ENCODE measurements around the gene CELF2. TPM values are rescaled to one million over a fixed set of nuclear protein-coding genes. Genes with fewer than 3 reads are reported as not detected.

Gene CELF2
- total and polyA plus RNA-seq, 2 of the 4 experiments (the other 2 are of a cell fraction) = 3.5 to 6.6 TPM

DNA sequence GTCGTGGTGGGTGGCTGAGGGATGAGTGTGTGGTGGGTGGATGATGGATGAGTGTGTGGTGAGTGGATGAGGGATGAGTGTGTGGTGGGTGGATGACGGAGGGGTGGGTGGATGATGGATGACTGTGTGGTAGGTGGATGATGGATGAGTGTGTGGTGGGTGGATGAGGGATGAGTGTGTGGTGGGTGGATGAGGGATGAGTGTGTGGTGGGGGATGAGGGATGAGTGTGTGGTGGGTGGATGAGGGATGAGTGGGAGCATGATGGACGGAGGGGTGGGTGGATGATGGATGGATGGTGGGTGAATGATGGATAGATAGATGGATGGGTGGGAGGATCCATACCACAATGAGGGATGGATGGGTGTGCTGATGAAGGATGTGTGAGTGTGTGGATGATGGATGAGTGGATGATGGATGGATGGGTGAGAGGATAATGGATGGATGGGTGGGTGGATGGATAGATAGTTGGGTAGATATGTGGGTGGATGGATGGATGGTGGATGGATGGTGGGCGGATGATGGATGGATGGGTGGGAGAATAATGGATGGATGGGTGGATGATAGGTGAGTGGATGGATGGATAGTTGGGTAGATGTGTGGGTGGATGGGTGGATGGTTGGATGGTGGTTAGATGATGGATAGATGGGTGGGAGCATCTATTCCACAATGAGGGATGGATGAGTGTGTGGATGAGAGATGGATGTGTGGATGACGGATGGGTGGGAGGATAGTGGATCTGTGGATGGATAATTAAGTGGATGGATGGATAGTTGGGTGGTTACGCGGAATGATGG lies 266.8 kb downstream of the CELF2 start:
- no peak overlapping the region for H3K4me3 ChIP-seq (ENCODE audit: insufficient read depth, low read depth, low read length)
- H3K79me1 ChIP-seq (ENCODE audit: low read depth in 1 of 2, low read length in 2 of 2) = no peaks in the 10 kb centered on the region
- H3K23ac ChIP-seq (ENCODE audit: low read depth, low read length) = no peak overlapping the region
- TF ChIP-seq, protein P1, sequence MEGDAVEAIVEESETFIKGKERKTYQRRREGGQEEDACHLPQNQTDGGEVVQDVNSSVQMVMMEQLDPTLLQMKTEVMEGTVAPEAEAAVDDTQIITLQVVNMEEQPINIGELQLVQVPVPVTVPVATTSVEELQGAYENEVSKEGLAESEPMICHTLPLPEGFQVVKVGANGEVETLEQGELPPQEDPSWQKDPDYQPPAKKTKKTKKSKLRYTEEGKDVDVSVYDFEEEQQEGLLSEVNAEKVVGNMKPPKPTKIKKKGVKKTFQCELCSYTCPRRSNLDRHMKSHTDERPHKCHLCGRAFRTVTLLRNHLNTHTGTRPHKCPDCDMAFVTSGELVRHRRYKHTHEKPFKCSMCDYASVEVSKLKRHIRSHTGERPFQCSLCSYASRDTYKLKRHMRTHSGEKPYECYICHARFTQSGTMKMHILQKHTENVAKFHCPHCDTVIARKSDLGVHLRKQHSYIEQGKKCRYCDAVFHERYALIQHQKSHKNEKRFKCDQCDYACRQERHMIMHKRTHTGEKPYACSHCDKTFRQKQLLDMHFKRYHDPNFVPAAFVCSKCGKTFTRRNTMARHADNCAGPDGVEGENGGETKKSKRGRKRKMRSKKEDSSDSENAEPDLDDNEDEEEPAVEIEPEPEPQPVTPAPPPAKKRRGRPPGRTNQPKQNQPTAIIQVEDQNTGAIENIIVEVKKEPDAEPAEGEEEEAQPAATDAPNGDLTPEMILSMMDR (conservative IDR thresholded peaks at IDR 0.05; ENCODE audit: low read depth, low read length) = no peak
- TF ChIP-seq RCOR1 (IDR thresholded peaks at IDR 0.05; ENCODE audit: insufficient replicate concordance, low read length) (no peak), MXI1 (IDR thresholded peaks at IDR 0.05; ENCODE audit: borderline replicate concordance, low read depth, low read length) (no peak), RAD21 (IDR thresholded peaks at IDR 0.05; ENCODE audit: low read length) (no peak), POLR2A (IDR thresholded peaks at IDR 0.05; ENCODE audit: low read depth, low read length) (no peak)
- TF ChIP-seq, protein P2, sequence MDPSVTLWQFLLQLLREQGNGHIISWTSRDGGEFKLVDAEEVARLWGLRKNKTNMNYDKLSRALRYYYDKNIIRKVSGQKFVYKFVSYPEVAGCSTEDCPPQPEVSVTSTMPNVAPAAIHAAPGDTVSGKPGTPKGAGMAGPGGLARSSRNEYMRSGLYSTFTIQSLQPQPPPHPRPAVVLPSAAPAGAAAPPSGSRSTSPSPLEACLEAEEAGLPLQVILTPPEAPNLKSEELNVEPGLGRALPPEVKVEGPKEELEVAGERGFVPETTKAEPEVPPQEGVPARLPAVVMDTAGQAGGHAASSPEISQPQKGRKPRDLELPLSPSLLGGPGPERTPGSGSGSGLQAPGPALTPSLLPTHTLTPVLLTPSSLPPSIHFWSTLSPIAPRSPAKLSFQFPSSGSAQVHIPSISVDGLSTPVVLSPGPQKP (IDR thresholded peaks at IDR 0.05; ENCODE audit: borderline replicate concordance, low read depth, low read length) = no peak
- BruUV-seq (replicated peaks) = no TSS peak
- no peak overlapping the region for H2AK5ac ChIP-seq (ENCODE audit: low read depth, low read length)
- no peak overlapping the region for H2AK9ac ChIP-seq (replicated peaks; ENCODE audit: low read depth, low read length, poor library complexity)
- H3K27me3 ChIP-seq (ENCODE audit: control insufficient read depth, insufficient read depth, low read length) = no peaks in the 10 kb centered on the region
- H3K18ac ChIP-seq (ENCODE audit: low read depth, low read length) = no peak overlapping the region
- no peak overlapping the region for H2BK15ac ChIP-seq (ENCODE audit: low read depth, low read length)
- H3K9me3 ChIP-seq (ENCODE audit: control insufficient read depth, insufficient read depth, low read length) = peaks cover 7% of the 10 kb centered on the region
- H4K8ac ChIP-seq (ENCODE audit: low read depth in 2 of 2, low read length in 2 of 2) = no peak overlapping the region
- CTCF ChIA-PET = no interaction called here
- no peak overlapping the region for H3K56ac ChIP-seq (ENCODE audit: extremely low read depth, insufficient read depth, low read length)
- H2BK5ac ChIP-seq (ENCODE audit: low read depth, low read length, poor library complexity, severe bottlenecking) = no peak overlapping the region
- no peak overlapping the region for H4K91ac ChIP-seq (ENCODE audit: insufficient read depth, low read depth, low read length)
- H2AFZ ChIP-seq (replicated peaks; ENCODE audit: low read length, poor library complexity) = no peak overlapping the region
- H3K14ac ChIP-seq (replicated peaks; ENCODE audit: low read depth, low read length) = no peak overlapping the region
- dilution Hi-C loops (cut with HindIII; ENCODE audit: low sequenced_read_pairs, unreplicated experiment) (no loop called here), in situ Hi-C loops (cut with MboI; ENCODE audit: low sequenced_read_pairs) (no loop called here), intact Hi-C loops (cut with micrococcal nuclease) (no loop called here)
- no peak overlapping the region for H3K4ac ChIP-seq (ENCODE audit: low read depth, low read length)
- DNase-seq = no peak
- H4K5ac ChIP-seq (ENCODE audit: low read depth, low read length) = no peak overlapping the region
- no peaks in the 10 kb centered on the region for H3K4me1 ChIP-seq (ENCODE audit: control insufficient read depth, insufficient read depth, low read length)
- H3K9ac ChIP-seq (ENCODE audit: low read depth, low read length) = no peak overlapping the region
- no peak overlapping the region for H3K4me2 ChIP-seq (ENCODE audit: low read depth, low read length)
- H3K36me3 ChIP-seq (ENCODE audit: control insufficient read depth, insufficient read depth, low read length) = no peaks in the 10 kb centered on the region
- H3K9me1 ChIP-seq (ENCODE audit: insufficient read depth, low read length) = no peaks in the 10 kb centered on the region
- H2BK20ac ChIP-seq (ENCODE audit: low read depth, low read length) = no peak overlapping the region
- POLR2A ChIA-PET (ENCODE audit: unreplicated experiment) = no interaction called here
- no peak for ATAC-seq (ENCODE audit: low read depth)
- no peaks in the 10 kb centered on the region for H4K20me1 ChIP-seq (ENCODE audit: insufficient read depth, low read length)
- no peak overlapping the region for H3K27ac ChIP-seq (ENCODE audit: insufficient read depth, low read length)
- H2BK120ac ChIP-seq (ENCODE audit: low read depth, low read length) = no peak overlapping the region
- 92 to 100% methylated on average over 3 to 4 of the region's 7 CpGs for WGBS, 2 experiments (ENCODE audit: extremely low coverage in 2 of 2, insufficient read length in 1 of 2)
